Cardiac fibroblast (primary cell): Measurements from ENCODE around the gene MYOM1.

Experiments
- DNase-seq, 2 donors: peaks; one replicate each; pipeline versions ENCODE4 v3.0.0 to v3.0.0-alpha.2; 2010; ENCODE audit warnings: low read depth in 2 of 2
- H3K4me3 ChIP-seq, 2 donors: replicated peaks in 1 of 2; 1 replicate in 1 of 2; 2 replicates in 1 of 2; pipeline ENCODE4 v1.5.1; 2011; ENCODE audit warnings: low read depth in 2 of 2, low read length in 2 of 2, mild to moderate bottlenecking in 2 of 2, moderate library complexity in 1 of 2
- CTCF ChIP-seq: IDR thresholded peaks from one replicate; pipeline ENCODE4 v1.5.1; 2011; ENCODE audit warnings: low read depth, mild to moderate bottlenecking, low read length, inconsistent platforms

MYOM1 gene

GRCh38 chr18:3214855-3215637 lies 4.7 kb downstream of the MYOM1 start:
- TF ChIP-seq CTCF = no peak
- no peak for DNase-seq
- H3K4me3 ChIP-seq = no peak overlapping the region

GRCh38 chr18:3213300-3214059 lies 6.3 kb downstream of the MYOM1 start:
- DNase-seq = peak; percentile 30 to 38
- H3K4me3 ChIP-seq = no peak overlapping the region
- no peak for TF ChIP-seq CTCF

- no peak for DNase-seq
- H3K4me3 ChIP-seq = no peak overlapping the region
- no peak for TF ChIP-seq CTCF
Observed at GRCh38 chr18:3212657-3213056, 7.1 kb downstream of the MYOM1 start.

GRCh38 chr18:3211236-3211992 lies 8.4 kb downstream of the MYOM1 start:
- H3K4me3 ChIP-seq = no peak overlapping the region
- TF ChIP-seq CTCF = no peak
- DNase-seq = peak; percentile 11 to 65

GRCh38 chr18:3209859-3210569 lies 9.8 kb downstream of the MYOM1 start:
- DNase-seq = peak in 1 of 2 donors; percentile 10

More at GRCh38 chr18:3209859-3210569, 9.8 kb downstream of the MYOM1 start:
- TF ChIP-seq CTCF = no peak
- no peak overlapping the region for H3K4me3 ChIP-seq
